Ishikawa (cell line): ENCODE data around the gene FHL3.

Source experiments
- CEBPB ChIP-seq: IDR thresholded peaks from 2 replicates; pipeline ENCODE4 v1.6.1; 2012
- CREB1 ChIP-seq: IDR thresholded peaks from 2 replicates; pipeline ENCODE4 v1.6.1; 2012; ENCODE audit warnings: low read depth
- EGR1 ChIP-seq: IDR thresholded peaks from 2 replicates; pipeline ENCODE4 v1.6.1; 2012
- EP300 ChIP-seq: IDR thresholded peaks from 2 replicates; pipeline ENCODE4 v1.6.1; 2012; ENCODE audit warnings: borderline replicate concordance
- FOXM1 ChIP-seq: IDR thresholded peaks from 2 replicates; pipeline ENCODE4 v1.6.1; 2012; ENCODE audit warnings: low read depth, borderline replicate concordance
- NFIC ChIP-seq: IDR thresholded peaks from 2 replicates; pipeline ENCODE4 v1.6.1; 2012
- RAD21 ChIP-seq: IDR thresholded peaks from 2 replicates; pipeline ENCODE4 v1.6.1; 2012; ENCODE audit warnings: low read depth
- TAF1 ChIP-seq: IDR thresholded peaks from 2 replicates; pipeline ENCODE4 v1.6.1; 2012; ENCODE audit warnings: low read depth, mild to moderate bottlenecking
- TCF12 ChIP-seq: IDR thresholded peaks from 2 replicates; pipeline ENCODE4 v1.6.1; 2012; ENCODE audit warnings: low read depth
- TEAD4 ChIP-seq: IDR thresholded peaks from 2 replicates; pipeline ENCODE4 v1.6.1; 2012
- YY1 ChIP-seq: IDR thresholded peaks from 2 replicates; pipeline ENCODE4 v1.6.1; 2012; ENCODE audit warnings: low read depth
- ZBTB7A ChIP-seq: IDR thresholded peaks from 2 replicates; pipeline ENCODE4 v1.6.1; 2012; ENCODE audit warnings: low read depth
- TF ChIP-seq, protein P1 (sequence below): IDR thresholded peaks from 2 replicates; pipeline ENCODE4 v1.6.1; 2012; ENCODE audit warnings: low read depth, mild to moderate bottlenecking
- TF ChIP-seq, protein P2 (sequence below): IDR thresholded peaks from 2 replicates; pipeline ENCODE4 v1.6.1; 2012
- TF ChIP-seq, protein P3 (sequence below): IDR thresholded peaks from 2 replicates; pipeline ENCODE4 v1.6.1; 2012

The FHL3 gene

DNA sequence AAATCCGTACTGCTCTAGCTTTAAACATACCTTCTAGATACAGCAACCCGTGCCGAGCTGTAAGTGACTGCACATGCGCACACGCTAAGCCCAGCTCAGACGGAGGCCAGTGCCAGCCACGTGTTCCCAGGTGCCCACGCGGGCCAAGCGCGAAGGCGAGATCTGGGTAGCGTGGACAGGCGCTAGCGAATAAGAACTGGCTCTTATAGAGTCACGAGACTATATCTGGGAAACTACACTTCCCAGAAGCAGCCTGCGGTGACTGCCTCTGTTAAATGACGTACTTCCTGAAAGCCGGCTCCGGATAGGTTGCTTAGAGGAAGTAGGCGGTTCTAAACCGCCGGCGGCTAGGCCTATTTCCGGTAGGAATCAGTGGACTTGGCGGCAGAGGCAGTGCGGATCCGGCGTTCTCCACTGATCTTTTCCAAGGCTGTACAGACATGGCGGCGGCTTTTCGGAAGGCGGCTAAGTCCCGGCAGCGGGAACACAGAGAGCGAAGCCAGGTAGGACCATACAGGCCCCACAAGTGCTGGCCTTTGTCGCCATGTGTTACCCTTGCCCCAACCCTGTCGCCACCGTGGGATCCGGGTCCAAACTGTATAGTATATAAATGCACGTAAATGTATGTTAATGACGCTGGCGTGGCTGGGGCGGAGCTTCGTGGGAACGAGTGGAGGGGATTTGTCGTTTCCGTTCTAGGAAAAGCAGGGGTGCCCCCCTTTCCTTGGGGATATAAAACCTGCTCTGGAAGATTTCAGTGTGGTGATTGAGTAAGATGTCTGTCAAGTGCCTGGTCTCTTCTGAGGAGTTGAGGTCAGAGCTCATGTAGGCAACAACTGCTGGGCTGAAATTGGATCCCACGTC lies 7.3 kb upstream of the FHL3 start, which contains the start of gene UTP11:
Gene UTP11, plus strand, starts transcription at position 372 of the 864 bp plus-strand sequence. Its CDS starts 69 bp downstream, at position 441.
- TF ChIP-seq CREB1 (peak; percentile 91), EGR1 (peak; percentile 35; the same call in 1 of the 2 replicates), TEAD4 (peak; percentile 54), CEBPB (no peak), EP300 (no peak), RAD21 (no peak), ZBTB7A (no peak), TCF12 (peak; percentile 92), NFIC (peak; percentile 53; the same call in 1 of the 2 replicates), YY1 (peak; percentile 80), TAF1 (peak; percentile 98)
- TF ChIP-seq, protein P1, sequence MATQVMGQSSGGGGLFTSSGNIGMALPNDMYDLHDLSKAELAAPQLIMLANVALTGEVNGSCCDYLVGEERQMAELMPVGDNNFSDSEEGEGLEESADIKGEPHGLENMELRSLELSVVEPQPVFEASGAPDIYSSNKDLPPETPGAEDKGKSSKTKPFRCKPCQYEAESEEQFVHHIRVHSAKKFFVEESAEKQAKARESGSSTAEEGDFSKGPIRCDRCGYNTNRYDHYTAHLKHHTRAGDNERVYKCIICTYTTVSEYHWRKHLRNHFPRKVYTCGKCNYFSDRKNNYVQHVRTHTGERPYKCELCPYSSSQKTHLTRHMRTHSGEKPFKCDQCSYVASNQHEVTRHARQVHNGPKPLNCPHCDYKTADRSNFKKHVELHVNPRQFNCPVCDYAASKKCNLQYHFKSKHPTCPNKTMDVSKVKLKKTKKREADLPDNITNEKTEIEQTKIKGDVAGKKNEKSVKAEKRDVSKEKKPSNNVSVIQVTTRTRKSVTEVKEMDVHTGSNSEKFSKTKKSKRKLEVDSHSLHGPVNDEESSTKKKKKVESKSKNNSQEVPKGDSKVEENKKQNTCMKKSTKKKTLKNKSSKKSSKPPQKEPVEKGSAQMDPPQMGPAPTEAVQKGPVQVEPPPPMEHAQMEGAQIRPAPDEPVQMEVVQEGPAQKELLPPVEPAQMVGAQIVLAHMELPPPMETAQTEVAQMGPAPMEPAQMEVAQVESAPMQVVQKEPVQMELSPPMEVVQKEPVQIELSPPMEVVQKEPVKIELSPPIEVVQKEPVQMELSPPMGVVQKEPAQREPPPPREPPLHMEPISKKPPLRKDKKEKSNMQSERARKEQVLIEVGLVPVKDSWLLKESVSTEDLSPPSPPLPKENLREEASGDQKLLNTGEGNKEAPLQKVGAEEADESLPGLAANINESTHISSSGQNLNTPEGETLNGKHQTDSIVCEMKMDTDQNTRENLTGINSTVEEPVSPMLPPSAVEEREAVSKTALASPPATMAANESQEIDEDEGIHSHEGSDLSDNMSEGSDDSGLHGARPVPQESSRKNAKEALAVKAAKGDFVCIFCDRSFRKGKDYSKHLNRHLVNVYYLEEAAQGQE, result no peak
- TF ChIP-seq, protein P2, sequence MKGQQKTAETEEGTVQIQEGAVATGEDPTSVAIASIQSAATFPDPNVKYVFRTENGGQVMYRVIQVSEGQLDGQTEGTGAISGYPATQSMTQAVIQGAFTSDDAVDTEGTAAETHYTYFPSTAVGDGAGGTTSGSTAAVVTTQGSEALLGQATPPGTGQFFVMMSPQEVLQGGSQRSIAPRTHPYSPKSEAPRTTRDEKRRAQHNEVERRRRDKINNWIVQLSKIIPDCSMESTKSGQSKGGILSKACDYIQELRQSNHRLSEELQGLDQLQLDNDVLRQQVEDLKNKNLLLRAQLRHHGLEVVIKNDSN, result peak; percentile 95
- TF ChIP-seq, protein P3, sequence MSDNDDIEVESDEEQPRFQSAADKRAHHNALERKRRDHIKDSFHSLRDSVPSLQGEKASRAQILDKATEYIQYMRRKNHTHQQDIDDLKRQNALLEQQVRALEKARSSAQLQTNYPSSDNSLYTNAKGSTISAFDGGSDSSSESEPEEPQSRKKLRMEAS, result peak; percentile 100

DNA sequence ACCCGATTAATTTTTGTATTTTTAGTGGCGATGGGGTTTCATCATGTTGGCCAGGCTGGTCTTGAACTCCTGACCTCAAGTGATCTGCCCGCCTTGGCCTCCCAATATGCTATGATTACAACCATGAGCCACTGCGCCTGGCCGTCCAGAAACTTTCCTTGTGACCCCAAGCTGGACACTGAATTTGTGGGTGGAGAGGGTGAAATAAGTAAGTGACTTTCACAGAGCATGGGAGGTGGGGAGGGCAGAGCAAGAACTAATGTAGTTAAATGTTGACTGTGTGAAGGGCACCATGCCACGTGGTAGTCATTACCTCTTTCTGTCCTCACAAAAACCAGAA lies 4.5 kb upstream of the FHL3 start:
- TF ChIP-seq EGR1 (no peak), TCF12 (no peak), ZBTB7A (no peak), NFIC (no peak), TAF1 (no peak), CEBPB (no peak), YY1 (no peak)
- TF ChIP-seq, protein P2, result no peak
- TF ChIP-seq, protein P1, result no peak
- TF ChIP-seq, protein P3, result no peak

DNA sequence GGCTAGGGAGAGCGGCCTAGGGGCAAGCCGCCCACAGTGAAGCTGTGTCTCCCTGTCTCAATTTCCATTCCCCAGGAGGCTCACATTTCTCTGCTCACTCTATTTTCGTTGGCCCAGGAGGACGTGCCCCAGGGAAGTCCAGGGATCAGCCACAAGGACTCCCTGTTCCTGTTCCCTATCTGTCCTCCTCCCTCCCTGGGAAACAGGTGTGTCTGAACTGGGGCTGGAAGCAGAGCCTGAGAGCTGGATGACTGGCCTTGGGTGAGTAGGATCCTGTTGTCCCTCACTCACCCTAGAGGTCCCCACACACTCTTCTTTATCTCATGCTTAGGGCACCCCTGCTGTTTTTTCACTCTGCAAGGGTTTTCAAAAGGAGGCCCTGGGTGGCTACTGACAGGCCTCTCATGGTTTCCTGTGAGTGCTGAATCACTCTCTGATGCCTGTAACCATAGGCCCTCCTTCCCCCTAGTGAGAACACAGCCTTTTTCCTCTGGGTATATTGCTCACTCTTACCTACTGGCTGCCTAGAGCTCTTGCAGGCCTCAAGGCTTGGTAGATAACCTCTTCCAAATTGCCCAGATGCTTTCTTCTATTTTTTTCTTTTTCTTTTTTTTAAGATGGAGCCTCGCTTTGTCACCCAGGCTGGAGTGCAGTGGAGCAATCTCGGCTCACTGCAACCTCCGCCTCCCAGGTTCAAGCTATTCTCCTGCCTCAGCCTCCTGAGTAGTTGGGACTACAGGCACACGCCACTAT lies 4.0 kb upstream of the FHL3 start:
- no peak for TF ChIP-seq NFIC
- TF ChIP-seq TCF12, result no peak
- TF ChIP-seq, protein P3, result no peak

DNA sequence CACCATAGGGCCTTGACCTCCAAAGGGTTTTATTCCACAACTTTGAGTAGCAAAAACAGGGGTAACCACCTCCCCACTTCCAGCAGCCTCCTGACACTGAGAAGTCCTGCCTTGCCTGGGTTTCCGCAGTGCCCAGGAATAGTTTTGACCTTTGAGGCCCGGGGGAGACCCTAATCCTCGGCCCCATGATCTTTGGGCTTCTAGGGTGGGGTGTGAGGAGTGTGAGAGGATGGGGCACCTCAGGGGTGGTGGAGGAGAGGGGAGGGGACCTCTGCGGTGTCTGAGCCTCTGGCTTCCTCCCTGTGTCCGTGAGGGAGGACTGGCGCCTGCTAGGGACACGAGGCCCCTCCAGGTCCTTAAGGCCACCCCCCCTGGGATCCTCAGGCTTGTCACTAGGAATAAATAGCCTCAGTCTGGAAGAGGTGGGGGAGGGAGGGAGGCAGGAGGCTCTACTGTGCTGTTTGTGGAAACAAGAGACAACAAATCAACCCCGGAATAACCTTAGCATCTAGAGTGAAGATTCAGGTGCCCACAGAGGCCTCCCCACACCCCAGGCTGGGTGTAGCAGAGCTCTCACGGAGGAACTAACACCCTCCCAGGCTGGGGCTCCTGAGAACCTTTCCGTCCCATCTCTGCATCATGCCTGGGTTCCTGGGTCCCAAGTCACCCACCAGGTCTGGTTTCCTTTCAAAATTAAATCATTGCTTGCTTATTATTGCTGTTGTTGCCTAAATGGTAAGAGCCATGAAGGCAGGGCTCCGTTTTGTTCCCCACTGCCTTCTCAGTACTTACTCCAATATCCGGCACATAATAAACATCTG lies 904 bp upstream of the FHL3 start:
- TF ChIP-seq CEBPB (no peak), CREB1 (no peak), NFIC (no peak), FOXM1 (no peak), EGR1 (no peak), TCF12 (no peak), TAF1 (no peak), ZBTB7A (no peak), TEAD4 (no peak), RAD21 (no peak), EP300 (no peak), YY1 (no peak)
- TF ChIP-seq, protein P2, result no peak
- TF ChIP-seq, protein P3, result no peak
- TF ChIP-seq, protein P1, result no peak
